NCI-H510A (cell line): ENCODE measurements around the gene DNAJB6.
"Not testable (repeated sequence)": the region's sequence is repeated elsewhere in the genome, so short reads cannot be mapped to it uniquely, and the experiment has no call there.

ENCODE experiments used
- DNase-seq: peaks from one replicate; lab custom pipeline; 2025; lab: John Stamatoyannopoulos, UW

Gene DNAJB6

DNA sequence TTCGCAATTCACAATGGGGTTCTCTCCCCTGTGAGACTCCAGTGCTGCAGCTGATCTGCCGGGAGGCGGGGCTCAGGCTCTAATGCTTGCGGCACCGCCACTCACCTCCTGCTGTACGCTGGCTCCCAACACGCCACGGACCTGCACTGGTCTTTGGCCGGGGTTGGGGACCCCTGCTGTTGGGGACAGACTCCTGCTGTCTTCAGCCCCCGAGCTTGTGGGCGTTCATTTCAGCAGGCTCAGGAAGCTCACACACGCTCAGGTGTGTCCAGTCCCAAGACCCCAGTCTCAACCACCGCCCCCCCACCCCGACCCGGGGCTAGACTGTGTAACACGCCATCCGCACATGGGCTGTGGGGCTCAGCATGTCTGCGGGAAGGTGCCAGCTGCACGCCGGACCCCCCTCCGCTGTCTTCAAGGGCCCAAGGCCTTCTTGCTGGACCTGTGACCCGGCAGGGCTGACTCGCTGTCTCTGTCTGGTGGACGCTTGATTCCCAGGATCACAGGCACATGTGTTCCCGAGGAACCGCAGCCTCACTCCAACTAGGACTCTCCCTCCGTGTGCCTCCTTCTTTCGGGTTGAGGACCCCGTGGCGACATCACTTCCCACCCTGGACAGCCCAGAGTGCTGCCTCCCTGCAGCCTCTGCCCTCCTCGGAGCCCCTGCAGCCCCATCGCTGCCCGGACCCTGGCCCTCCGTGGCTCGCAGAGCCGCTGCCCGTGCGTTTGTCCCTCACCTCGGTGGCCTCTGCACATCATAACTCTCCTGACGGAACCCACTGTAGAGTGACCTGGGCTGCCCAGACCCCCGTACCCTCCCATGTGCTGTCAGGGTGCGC is 106.4 kb downstream of the DNAJB6 start:
- DNase-seq, result no peak

DNA sequence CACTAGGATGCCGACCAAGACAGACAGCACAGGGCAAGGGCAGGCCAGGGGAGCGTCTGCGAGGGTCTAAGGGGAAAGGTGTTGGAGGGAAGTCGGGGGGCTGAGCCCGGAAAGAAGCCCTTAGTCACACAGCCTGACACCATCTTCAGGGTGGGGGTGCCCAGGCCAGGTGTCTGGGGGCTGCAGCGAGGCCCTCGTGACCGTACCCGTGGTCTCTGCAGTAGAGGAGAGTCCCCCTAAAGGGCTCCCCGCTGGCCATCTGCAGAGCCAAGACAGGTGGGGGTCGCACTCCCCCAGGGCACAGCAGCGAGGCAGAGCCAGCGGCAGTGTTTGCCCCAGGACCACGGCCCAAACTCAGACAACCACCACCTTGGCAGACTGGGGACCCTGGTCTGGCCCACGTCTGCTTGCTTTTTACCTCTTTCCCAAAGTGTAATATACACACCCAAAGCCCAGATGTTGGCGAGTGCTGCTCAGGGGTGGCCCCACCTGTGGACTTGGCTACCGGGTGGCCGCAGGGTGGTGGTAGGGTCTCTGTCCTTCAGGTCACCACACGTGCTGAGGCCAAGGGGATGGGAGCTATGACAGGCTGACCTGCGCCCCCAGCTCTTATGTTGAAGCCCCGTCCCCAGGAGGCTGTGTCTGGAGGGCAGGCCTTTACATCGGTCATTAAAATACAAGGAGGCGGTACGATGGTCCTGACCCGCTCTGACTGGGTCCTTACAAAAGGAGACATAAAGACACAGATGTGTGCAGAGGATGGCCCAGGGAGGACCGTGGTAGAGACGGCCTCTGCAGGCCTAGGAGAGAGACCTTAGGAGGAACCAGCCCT is 107.4 kb downstream of the DNAJB6 start:
- DNase-seq, result no peak

DNA sequence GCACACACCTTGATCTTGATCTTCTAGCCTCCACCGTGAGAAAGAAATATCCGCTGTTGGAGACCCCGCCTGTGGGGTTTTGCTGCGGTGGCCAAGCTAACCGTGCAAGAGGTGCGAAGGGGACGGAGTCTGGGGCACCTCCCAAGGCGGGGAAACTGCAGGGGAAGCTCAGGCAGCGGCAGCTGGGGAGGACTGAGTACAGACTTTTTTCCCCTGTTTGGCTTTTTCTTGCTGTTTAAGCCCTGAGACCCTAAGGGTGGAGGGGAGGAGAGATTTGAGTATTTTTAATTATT is 108.0 kb downstream of the DNAJB6 start:
- DNase-seq, result no peak

DNA sequence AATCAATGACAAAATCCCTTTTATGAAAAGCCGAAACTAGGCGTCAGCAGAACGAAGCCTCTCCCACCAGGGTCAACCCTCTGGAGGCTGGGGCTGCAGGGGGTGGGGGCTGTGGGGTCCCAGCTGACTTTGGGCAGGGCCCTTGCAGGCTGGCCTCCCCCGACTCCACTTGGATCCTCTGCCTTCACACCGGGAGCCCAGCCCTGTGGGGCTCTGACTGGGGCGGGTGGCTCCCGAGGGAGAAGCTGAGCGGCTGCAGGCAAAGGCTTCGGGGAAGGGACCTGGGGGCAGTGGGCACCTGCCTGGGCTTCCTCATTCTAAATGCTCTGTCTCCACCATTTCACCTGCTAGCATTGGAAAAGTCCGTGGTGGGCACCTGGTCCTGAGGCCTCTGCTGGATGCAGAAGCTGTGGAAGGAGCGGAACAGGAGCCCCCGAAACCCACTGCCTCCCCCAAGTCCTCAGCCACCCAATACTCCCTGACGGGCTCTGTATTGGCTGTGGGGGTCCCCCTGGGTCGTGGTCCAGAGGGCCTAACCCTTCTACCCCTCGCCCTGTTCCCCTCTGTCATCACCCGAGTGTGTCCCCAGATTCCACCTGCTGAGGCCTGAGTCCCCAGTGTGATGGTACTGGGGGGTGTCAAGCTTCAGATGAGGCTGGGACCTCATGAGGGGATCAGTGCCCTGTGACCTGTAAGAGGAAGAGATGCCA is 108.6 kb downstream of the DNAJB6 start:
- DNase-seq, result no peak

DNA sequence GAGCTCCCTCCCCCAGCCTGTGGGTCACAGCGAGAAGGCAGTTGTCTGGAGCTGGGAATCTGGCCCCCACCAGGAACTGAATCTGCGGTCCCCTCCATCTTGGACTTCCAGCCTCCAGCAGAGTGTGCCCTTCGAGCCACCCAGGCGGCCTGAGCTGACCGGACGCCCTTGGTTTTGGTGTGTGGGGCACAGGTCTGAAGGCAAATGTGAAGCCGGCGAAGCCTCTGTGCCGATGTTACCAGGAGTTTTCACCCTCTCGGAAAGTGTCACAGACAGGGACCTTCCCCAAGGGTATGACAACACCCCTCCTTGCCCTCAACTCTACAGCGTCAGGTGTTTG is 109.1 kb downstream of the DNAJB6 start:
- no peak for DNase-seq

DNA sequence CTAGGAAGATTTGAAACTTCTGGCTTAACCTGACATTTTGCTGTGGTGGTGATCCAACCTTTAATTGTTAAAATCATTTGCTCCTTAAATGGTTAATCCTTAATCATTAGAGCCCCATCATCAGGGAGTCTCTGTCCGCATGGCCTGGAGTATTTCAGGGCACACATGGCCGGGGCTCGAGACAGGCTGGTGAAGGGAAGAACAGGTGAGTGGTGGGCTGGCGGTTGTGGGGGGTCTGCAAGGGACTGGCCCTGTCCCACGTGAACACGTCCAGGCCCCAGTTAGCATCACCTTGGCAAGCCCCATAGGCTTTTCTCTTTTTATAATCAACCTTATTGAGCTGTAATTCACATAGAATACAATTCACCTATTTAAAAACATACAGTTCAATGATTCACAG is 109.5 kb downstream of the DNAJB6 start:
- no peak for DNase-seq

DNA sequence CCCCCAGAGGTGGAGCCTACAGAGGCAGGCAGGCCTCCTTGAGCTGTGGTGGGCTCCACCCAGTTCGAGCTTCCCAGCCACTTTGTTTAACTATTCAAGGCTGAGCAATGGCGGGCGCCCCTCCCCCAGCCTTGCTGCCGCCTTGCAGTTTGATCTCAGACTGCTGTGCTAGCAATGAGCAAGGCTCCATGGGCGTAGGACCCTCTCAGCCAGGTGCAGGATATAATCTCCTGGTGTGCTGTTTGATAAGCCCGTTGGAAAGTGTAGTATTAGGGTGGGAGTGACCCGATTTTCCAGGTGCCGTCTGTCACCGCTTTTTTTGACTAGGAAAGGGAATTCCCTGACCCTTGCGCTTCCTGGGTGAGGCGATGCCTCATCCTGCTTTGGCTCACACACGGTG is 117.2 kb downstream of the DNAJB6 start:
- DNase-seq, result not testable (repeated sequence)

DNA sequence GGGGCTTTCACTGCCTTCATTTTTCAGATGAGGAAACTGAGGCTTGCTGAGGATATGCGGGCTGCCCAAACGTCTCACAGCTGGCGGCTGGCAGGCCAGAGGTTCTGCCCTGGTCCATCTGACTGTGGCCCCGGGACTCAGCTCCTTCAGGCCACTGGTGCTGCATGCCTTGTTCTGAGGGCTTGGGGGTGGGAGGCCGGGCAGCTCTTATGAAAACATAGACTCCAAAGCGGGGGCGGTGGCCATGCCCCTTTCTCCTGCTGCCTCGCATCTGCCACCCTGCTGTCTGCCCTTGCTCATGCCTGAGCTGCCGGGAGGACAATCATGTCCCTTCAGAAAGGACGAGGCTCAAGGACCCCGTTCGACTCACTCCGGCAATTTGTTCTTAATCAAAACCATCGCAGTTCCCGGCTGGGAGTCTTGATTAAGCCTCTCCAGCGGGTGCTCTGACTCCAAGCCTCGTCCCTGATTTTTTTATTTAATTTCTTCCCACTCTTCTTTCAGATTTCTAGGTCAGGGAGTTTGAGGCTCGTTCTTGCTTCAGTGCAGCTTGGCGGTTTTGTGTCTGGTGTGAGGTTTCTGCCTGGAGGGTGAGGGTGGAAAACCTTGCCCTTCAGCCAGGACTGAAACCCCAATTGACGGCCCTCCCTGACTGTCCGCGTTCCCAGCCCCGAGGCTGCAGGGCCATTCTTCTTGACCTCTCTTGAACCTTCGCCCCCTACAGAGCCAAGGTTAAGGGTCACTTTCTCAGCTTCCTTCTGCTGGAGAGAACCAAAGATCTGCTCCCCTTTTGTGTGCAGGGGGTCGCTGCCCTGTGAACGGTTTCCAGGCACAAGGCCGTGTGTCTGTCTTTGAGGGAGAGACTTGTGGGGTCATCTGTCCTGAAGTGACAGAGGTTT is 120.8 kb downstream of the DNAJB6 start:
- no peak for DNase-seq

DNA sequence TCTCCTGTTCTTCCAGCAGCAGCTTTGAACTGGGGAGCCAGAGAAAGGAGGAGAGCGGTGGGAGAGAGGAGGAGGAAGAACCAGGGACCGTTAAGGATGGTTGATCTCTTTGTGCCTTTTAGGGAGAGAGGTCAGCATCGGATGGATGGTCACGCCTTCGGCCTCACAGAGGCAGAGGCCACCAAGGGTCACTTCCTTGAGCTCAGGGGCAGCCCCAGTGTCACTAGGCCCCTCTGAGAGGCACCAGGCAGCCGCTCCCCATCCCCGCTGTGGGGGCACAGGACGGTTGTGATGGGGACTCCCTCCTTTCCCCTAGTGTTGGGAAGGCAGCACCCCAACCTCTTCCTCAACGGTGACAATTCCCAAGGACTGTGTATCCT is 121.4 kb downstream of the DNAJB6 start:
- no peak for DNase-seq

DNA sequence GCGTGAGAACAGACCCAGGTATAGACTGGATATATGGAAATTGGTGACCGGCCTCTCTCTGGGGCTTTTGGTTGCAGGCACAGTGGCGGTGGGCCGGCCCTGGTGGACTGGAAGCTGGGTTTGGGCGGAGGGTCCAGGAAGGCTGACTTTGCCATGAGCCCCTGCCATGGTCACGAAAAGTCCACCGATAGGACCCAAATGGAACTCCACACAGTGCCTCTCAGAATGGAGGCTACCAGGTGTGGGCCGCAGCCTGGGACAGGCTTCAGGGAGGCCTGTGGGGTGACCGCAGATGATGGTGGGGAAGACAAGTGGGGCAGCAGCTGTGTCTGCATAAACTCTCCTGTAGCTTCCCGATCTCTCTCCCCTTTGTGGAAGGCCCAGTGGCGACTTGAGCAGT is 123.2 kb downstream of the DNAJB6 start:
- DNase-seq, result no peak

DNA sequence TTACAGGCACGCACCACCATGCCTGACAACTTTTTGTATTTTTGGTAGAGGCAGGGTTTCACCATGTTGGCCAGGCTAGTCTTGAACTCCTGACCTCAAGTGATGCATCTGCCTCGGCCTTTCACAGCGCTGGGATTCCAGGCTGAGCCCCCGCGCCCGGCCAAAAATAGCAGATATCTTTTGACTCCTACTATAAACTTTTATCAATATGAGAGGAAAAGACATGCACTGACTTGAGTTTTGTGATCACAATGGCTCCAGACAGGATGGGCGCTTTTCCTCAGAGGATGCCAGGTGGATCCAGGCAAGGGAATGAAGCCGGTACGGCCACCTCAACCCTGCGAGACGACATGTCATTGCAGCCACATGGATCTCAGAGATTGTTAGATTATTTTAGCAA is 123.9 kb downstream of the DNAJB6 start:
- no peak for DNase-seq

DNA sequence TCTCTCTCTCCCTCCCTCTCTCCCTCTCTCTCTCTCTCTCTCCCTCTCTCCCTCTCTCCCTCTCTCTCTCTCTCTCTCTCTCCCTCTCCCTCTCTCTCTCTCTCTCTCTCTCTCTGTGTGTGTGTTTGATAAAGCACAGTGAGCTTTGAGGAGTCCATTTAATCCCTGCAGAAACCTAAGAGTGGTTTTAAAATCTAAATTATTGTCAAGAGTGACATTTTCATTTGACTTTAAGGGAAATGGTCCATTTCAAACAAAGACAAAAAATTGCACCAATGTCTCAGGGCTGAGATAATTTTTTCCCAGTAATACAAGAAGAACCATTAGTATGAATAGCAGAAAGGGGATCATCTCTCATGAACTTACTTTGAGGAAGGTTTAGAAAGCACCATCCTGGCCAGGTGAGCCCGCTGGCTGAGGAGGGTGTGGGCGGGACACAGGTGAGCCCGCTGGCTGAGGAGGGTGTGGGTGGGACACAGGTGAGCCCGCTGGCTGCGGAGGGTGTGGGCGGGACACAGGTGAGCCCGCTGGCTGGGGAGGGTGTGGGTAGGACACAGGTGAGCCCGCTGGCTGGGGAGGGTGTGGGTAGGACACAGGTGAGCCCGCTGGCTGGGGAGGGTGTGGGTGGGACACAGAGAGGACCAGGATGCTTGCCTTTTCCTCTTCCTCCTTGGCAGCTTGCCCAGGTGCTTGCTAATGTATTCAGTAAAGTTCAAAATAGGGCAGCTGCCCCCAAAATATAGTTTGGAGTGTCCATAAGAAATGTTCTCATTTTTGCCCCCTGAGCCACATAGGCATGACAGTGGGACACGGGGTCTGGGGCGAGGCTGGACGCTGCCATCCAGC is 125.0 kb downstream of the DNAJB6 start:
- no peak for DNase-seq

DNA sequence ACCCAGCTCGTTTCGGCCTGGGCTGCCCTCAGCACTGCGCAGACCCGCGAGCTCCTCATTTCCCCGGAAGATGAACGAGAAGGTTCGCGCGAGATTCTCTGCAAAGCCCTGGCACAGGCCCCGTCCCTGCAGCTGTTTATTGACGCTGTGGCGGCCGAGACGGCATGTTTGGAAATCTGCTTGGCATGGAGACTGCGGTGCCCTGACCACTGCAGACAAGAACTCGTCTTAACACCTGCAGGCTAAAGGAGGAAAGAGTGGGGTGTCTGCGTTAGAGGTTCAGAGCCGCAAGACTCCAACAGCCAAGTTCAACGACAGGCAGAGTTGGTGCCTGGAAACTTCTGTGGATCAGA is 125.6 kb downstream of the DNAJB6 start:
- DNase-seq, result no peak

DNA sequence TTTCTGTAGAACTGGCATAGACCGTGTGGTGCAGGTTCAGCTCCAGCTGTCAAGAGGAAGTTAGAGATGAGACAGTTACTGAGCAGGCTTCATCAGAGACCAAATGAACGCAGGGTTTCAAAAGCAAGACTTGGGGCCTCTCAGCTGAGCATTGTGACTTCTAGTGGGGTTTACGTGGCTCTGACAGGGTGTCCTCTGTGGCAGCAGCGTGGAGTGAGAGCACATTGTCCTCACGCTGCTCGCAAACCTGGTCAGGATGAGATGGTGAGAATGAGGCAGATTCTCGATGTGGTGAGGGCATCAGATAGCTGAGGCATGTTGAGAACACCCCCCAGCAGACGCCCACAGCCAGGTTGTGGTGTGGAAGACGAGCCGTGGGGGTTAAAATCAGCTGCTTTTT is 126.0 kb downstream of the DNAJB6 start:
- DNase-seq, result no peak

DNA sequence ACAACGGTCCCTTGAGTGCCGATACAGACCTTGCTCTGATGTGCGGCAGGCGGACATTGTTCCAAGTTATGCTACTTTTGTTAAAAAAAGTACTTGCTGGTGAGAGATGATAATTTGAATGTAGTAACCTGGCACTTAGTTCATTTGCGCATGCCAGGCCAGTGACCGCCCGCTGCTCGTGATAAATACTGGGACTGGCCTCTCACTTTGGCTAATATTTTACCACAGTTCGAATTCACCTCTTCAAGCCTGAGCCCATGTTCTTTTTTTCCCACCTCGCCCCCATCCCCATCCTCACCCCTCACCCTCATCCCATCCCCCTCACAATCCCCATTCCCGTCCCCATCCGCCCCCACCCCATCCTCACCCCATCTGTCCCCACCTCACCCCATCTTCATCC is 126.4 kb downstream of the DNAJB6 start:
- DNase-seq, result no peak

DNA sequence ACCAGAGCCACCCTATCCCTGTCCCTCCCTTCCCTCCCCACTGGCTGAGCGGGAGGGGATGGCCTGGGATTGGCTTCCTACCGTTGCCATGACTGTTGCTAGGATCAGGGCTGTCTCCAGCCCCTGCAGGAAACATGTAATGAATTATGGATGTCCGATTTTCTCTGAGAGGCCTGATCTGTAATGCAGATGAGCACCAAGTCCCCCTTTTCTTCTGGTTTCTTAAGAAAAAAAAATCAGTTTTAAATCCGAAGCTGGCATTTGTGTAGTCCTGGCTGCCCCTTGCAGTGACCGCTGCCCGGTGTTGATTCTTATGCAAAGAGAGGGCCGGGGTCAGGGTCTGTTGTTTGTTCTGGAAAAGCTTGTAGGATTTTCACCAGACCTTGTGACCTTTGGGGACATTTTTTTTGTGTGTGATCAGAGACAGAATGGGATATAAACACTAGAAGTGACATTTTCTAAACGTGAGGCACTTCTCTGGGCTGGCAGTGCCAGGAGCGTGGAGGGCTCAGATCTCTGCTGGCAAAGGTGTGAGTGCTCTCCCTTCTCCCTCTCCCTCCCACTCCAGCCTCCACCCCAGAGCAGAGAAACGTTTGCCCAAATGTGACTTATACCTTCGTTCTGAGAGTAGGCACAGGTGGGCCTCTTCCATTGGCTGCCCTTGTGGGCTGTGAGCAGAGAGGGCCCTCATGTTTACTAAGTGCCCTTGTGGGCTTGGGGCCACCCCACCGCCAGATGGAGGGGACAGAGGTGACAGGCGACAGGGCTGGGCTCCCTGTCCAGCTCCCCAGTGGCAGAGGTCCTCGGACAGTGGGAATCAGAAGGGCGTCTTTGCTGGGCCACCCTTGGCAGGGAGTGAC is 127.5 kb downstream of the DNAJB6 start:
- no peak for DNase-seq

DNA sequence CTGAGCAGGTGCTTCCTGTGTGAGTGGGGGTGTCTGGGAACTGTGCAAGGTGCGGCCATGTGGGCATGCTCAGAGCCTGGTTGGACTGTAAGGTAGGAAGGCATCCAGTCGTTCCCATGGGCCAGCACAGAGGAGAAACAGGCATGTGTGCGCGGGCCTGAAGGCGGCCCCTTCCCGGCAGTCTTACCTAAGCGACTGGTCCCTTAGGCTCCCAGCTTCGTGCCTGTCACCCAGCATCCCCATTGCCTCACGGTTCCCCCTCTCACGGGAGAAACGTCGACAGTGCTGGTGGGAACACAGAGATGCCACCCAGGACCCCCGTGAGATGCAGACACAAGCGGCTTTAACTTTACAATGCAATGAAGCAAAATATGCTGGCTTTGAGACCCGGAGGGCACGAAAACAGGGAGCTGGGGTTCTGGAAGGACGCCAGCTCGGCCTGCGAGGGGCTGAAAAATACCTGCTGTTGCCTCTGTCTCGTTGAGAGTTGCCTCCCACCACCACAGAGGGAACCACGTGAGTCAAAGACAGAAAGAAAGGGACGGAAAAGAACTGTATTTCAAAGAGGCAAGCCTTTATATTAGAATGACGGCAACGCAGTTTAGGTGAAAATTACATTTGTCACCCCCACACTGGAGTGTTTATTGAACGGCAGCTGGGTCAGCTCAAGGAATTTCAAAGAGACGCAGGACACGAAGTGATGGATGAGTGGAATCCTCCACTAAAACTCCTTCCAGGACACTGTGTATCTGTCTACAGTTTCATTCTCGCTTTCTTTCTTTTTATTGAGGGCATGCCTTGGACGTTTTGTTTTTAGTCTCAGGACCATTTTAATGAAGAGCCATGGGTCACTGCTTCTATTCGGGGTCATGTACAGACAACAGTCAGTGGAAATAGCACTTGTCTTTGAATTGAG is 128.4 kb downstream of the DNAJB6 start:
- DNase-seq, result no peak

DNA sequence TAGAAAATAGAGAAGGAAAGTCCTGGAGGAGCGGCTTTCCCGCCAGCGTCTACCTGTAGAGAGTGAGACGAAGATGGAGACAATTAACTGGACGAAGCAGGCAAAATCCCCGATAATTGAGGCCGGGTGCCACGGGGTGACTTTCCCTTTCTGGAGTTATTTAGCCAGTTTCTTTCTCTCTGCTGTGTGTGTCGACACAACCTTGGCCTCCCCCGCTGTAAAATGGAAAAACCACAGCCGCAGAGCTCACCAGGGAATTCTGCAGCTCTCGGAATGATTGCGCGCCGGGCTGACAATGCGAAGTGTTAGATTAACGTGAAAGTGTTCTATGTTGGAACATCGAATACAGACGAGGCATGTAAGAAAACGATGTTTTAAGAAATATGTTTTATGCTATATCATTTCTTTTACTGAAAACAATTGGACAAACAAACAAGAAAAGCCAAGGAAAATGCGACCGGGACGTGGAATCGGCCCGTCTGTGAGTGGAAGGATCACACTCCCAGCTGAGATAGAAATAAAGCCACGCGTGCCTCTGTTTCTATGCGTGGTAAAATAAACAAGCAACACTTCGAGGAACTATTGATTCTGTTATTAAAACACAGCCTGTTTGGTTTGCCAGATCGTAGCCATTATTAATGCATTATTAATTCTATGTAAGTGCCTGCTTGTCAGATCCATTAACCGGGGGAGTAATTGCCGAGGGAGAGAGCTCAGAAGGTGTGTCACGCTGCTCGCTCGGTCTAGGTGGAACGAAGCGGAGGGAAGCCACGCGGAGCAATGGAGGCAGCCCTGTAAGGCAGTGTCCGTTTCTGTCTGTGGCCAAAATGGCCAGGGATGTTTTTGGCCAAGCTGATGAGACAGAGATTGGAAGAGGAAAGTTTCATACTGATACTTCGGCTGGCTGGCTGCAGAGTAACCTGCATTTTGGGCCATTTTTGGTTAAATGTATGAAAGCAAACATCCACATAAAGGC is 129.4 kb downstream of the DNAJB6 start:
- DNase-seq, result no peak
